HepG2 (cell line): Measurements from ENCODE around the gene EPHB4. TPM values are rescaled to one million over a fixed set of nuclear protein-coding genes. Genes with fewer than 3 reads are reported as not detected.
A peak's percentile ranks its signal among the peaks of the same experiment; 100 is the strongest.

Experiments used
- ARNT ChIP-seq: fragments of 450-650 bp; IDR thresholded peaks from 2 replicates; pipeline ENCODE4 v1.6.1; 2017
- BORCS8-MEF2B ChIP-seq: sonication (generic); formaldehyde crosslinking; IDR thresholded peaks from 2 replicates; pipeline ENCODE4 v1.8.0; 2022; ENCODE audit warnings: mild to moderate bottlenecking, missing genetic modification reagents
- DNMT1 ChIP-seq: sonication (generic); formaldehyde crosslinking; IDR thresholded peaks from 2 replicates; pipeline ENCODE4 v1.5.1; 2020; ENCODE audit warnings: mild to moderate bottlenecking, missing genetic modification reagents
- DNMT3B ChIP-seq: conservative IDR thresholded peaks from 2 replicates; pipeline ENCODE4 v1.6.1; 2016; ENCODE audit warnings: missing biosample characterization, control low read depth
- ELF3 ChIP-seq: IDR thresholded peaks from 2 replicates; pipeline ENCODE4 v1.6.1; 2016; ENCODE audit warnings: missing genetic modification reagents, missing compliant biosample characterization
- PAX8 ChIP-seq: sonication (generic); formaldehyde crosslinking; IDR thresholded peaks from 2 replicates; pipeline ENCODE4 v1.8.0; 2022; ENCODE audit warnings: mild to moderate bottlenecking, missing genetic modification reagents, borderline replicate concordance
- XBP1 ChIP-seq: sonication (generic); formaldehyde crosslinking; IDR thresholded peaks from 2 replicates; pipeline ENCODE4 v1.5.0; 2020; ENCODE audit warnings: missing genetic modification reagents
- ZNF282 ChIP-seq: fragments of 450-650 bp; IDR thresholded peaks from 2 replicates; pipeline ENCODE4 v1.6.1; 2018; ENCODE audit not compliant: partially characterized antibody
- ZNF317 ChIP-seq: sonication (generic); formaldehyde crosslinking; IDR thresholded peaks from 2 replicates; pipeline ENCODE4 v1.5.0; 2020; ENCODE audit warnings: mild to moderate bottlenecking, missing genetic modification reagents
- ZNF607 ChIP-seq: sonication (generic); formaldehyde crosslinking; IDR thresholded peaks from 2 replicates; pipeline ENCODE4 v1.5.1; 2020; ENCODE audit warnings: missing genetic modification reagents, mild to moderate bottlenecking, borderline replicate concordance
- ZNF816 ChIP-seq: sonication (generic); formaldehyde crosslinking; IDR thresholded peaks from 2 replicates; pipeline ENCODE4 v1.8.0; 2022; ENCODE audit warnings: missing genetic modification reagents, mild to moderate bottlenecking, borderline replicate concordance
- polyA plus RNA-seq, 8 experiments: library from polyadenylated mRNA; depleted of rRNA in 3 of 8; stranded (reverse) in 7 of 8; unstranded in 1 of 8; fragments of >200 nt; fragmentation: Illumina TruSeq in 4 of 8; extraction: Trizol in 4 of 8; gene quantifications; 2 replicates each; pipeline versions ENCODE4 v1.2.1 to v1.2.3, GENCODE V29; 2011 to 2016; ENCODE audit warnings: low read depth in 4 of 8, missing spikeins in 1 of 8, mixed read lengths in 1 of 8; ENCODE audit not compliant: insufficient read depth in 1 of 8
- total RNA-seq, 5 experiments: library from RNA; depleted of rRNA; stranded (reverse); fragments of >200 nt; fragmentation: Illumina TruSeq; extraction: Trizol; gene quantifications; 2 replicates each; pipeline ENCODE4 v1.2.3, GENCODE V29; 2016; ENCODE audit warnings: low read depth in 1 of 5
- TF ChIP-seq, protein P1 (sequence below): sonication (generic); formaldehyde crosslinking; IDR thresholded peaks from 2 replicates; pipeline ENCODE4 v1.5.0; 2020; ENCODE audit warnings: mild to moderate bottlenecking, missing genetic modification reagents, borderline replicate concordance
- TF ChIP-seq, protein P2 (sequence below): sonication (generic); formaldehyde crosslinking; IDR thresholded peaks from 2 replicates; pipeline ENCODE4 v1.5.0; 2020; ENCODE audit warnings: missing genetic modification reagents
- TF ChIP-seq, protein P3 (sequence below): sonication (generic); formaldehyde crosslinking; IDR thresholded peaks from 2 replicates; pipeline ENCODE4 v1.8.1; 2023; ENCODE audit warnings: mild to moderate bottlenecking, moderate library complexity, missing genetic modification reagents
- TF ChIP-seq, protein P4 (sequence below): fragments of 450-650 bp; IDR thresholded peaks from 2 replicates; pipeline ENCODE4 v1.6.1; 2017
- TF ChIP-seq, protein P5 (sequence below), 2 experiments: sonication (generic) in 1 of 2; formaldehyde crosslinking in 1 of 2; IDR thresholded peaks; 2 replicates each; pipeline versions ENCODE4 v1.4.0 to v1.6.1; 2016 to 2020; ENCODE audit warnings: borderline replicate concordance in 1 of 2, low read depth in 1 of 2, mild to moderate bottlenecking in 1 of 2, missing genetic modification reagents in 1 of 2

EPHB4 gene
- total and polyA plus RNA-seq, 2 of the 13 experiments (the other 11 are each of a cell fraction or from before 2014, with no cell fraction given): 61.4 to 69.6 TPM

DNA sequence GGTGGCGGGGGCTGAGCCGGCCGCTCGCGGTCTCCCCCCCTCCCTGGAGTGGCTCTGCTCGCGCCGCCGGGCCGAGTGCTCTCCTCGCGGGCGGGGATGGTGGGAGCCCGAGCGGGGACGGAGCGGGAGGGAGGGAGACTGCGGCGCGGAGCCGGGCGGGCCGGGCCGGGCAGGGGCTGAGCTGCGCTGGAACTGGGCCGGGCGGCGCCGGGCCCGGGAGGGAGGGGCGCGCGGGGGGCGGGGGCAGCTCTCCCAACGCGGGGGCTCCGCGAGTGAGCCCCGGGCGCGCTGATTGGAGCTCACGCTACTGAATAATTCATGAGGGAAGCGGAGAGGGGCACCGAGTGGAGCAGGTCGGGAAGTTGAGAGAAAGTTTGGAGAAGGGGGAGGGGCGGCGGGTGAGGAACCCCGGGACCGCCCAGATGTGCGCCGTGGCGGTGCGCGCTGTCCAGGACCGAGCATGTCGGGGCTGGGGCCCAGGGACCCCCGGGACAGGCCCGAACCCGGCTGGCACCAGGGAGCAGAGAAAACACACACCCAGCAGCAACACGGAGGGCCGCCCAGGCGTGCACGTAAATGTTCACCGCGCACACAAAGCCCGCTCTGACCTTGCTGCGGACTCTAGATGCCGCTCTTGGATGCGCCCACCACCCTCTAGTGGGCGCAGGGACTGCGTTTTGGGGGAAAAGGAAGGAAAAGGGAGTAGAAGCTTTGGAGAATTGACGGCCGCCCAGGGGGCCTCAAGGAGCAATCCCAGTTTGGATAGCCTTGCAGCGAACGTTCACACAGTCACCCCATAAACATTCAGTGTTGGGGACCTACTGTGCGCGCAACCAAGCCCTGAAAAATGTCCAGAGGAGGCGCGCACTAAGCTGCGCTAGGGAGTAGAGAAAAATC, at the start of gene EPHB4 (continued):
- TF ChIP-seq, protein P1, sequence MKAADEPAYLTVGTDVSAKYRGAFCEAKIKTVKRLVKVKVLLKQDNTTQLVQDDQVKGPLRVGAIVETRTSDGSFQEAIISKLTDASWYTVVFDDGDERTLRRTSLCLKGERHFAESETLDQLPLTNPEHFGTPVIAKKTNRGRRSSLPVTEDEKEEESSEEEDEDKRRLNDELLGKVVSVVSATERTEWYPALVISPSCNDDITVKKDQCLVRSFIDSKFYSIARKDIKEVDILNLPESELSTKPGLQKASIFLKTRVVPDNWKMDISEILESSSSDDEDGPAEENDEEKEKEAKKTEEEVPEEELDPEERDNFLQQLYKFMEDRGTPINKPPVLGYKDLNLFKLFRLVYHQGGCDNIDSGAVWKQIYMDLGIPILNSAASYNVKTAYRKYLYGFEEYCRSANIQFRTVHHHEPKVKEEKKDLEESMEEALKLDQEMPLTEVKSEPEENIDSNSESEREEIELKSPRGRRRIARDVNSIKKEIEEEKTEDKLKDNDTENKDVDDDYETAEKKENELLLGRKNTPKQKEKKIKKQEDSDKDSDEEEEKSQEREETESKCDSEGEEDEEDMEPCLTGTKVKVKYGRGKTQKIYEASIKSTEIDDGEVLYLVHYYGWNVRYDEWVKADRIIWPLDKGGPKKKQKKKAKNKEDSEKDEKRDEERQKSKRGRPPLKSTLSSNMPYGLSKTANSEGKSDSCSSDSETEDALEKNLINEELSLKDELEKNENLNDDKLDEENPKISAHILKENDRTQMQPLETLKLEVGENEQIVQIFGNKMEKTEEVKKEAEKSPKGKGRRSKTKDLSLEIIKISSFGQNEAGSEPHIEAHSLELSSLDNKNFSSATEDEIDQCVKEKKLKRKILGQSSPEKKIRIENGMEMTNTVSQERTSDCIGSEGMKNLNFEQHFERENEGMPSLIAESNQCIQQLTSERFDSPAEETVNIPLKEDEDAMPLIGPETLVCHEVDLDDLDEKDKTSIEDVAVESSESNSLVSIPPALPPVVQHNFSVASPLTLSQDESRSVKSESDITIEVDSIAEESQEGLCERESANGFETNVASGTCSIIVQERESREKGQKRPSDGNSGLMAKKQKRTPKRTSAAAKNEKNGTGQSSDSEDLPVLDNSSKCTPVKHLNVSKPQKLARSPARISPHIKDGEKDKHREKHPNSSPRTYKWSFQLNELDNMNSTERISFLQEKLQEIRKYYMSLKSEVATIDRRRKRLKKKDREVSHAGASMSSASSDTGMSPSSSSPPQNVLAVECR: peak; percentile 55; the same call in 1 of the 2 replicates
- TF ChIP-seq ZNF816 (CRISPR knock-in tag): no peak; the same call in 1 of the 2 replicates
- TF ChIP-seq DNMT1 (CRISPR knock-in tag): peak; percentile 25; the same call in 1 of the 2 replicates
- TF ChIP-seq, protein P2, sequence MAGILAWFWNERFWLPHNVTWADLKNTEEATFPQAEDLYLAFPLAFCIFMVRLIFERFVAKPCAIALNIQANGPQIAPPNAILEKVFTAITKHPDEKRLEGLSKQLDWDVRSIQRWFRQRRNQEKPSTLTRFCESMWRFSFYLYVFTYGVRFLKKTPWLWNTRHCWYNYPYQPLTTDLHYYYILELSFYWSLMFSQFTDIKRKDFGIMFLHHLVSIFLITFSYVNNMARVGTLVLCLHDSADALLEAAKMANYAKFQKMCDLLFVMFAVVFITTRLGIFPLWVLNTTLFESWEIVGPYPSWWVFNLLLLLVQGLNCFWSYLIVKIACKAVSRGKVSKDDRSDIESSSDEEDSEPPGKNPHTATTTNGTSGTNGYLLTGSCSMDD: no peak
- no peak for TF ChIP-seq ZNF282
- peak; percentile 81 for TF ChIP-seq BORCS8-MEF2B (CRISPR knock-in tag)
- peak; percentile 39; the same call in 1 of the 2 replicates for TF ChIP-seq ZNF317 (CRISPR knock-in tag)
- TF ChIP-seq ELF3 (CRISPR knock-in tag): peak; percentile 46; the same call in 1 of the 2 replicates
- TF ChIP-seq ARNT: no peak
- no peak for TF ChIP-seq XBP1 (CRISPR knock-in tag)
- TF ChIP-seq, protein P3, sequence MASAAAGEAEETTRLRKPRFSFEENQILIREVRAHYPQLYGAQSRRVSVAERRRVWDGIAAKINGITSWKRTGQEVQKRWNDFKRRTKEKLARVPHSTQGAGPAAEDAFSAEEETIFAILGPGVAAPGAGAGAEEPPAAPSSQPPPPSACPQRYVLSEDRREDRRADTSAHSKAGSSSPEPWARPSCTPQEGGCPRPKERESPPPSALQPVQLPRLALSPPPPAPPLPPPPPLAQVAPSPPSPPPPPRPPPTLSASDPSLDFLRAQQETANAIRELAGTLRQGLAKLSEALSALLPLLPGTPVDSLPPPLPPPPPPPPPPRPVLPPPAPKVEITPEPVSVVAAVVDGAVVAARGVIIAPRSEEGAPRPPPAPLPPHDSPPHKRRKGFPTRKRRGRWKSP (CRISPR knock-in tag): 0 out of 2 replicates have a peak, but pooled peaks have one; percentile 81
- TF ChIP-seq, protein P4, sequence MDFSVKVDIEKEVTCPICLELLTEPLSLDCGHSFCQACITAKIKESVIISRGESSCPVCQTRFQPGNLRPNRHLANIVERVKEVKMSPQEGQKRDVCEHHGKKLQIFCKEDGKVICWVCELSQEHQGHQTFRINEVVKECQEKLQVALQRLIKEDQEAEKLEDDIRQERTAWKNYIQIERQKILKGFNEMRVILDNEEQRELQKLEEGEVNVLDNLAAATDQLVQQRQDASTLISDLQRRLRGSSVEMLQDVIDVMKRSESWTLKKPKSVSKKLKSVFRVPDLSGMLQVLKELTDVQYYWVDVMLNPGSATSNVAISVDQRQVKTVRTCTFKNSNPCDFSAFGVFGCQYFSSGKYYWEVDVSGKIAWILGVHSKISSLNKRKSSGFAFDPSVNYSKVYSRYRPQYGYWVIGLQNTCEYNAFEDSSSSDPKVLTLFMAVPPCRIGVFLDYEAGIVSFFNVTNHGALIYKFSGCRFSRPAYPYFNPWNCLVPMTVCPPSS: no peak
- TF ChIP-seq, protein P5, sequence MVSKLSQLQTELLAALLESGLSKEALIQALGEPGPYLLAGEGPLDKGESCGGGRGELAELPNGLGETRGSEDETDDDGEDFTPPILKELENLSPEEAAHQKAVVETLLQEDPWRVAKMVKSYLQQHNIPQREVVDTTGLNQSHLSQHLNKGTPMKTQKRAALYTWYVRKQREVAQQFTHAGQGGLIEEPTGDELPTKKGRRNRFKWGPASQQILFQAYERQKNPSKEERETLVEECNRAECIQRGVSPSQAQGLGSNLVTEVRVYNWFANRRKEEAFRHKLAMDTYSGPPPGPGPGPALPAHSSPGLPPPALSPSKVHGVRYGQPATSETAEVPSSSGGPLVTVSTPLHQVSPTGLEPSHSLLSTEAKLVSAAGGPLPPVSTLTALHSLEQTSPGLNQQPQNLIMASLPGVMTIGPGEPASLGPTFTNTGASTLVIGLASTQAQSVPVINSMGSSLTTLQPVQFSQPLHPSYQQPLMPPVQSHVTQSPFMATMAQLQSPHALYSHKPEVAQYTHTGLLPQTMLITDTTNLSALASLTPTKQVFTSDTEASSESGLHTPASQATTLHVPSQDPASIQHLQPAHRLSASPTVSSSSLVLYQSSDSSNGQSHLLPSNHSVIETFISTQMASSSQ (IDR thresholded peaks at IDR 0.05; ENCODE audit: low read depth): no peak
- TF ChIP-seq, protein P5 (CRISPR knock-in tag; IDR thresholded peaks at IDR 0.05; ENCODE audit: borderline replicate concordance): peak; percentile 44; the same call in 1 of the 2 replicates
- no peak for TF ChIP-seq DNMT3B (CRISPR knock-in tag)
- TF ChIP-seq ZNF607 (CRISPR knock-in tag): 0 out of 2 replicates have a peak, but pooled peaks have one; percentile 22
- no peak for TF ChIP-seq PAX8
